GM19238 (cell line): Measurements from ENCODE around the gene LRRC9.
"Not testable (repeated sequence)": the region's sequence is repeated elsewhere in the genome, so short reads cannot be mapped to it uniquely, and the experiment has no call there.

Experiments
- DNase-seq: peaks from one replicate; pipeline ENCODE4 v3.0.0; 2011; ENCODE audit warnings: low spot score; ENCODE audit not compliant: insufficient read length

Gene LRRC9

GRCh38 chr14:59919570-59920377, at the start of gene LRRC9:
LRRC9 (plus strand) TSS chr14:59920144.
- DNase-seq: no peak

- peak; percentile 9 for DNase-seq
Observed at GRCh38 chr14:59870277-59871165, 49.4 kb upstream of the LRRC9 start, which contains the start of gene RTN1. RTN1 (minus strand) TSS chr14:59870776; CDS start chr14:59870630, 146 bp downstream.

- DNase-seq: no peak
Observed at GRCh38 chr14:59871166-59871495, 48.8 kb upstream of the LRRC9 start.

- DNase-seq: no peak
Observed at GRCh38 chr14:59882957-59883356, 37.0 kb upstream of the LRRC9 start.

GRCh38 chr14:59890676-59891075, 29.3 kb upstream of the LRRC9 start:
- DNase-seq: no peak

- no peak for DNase-seq
Observed at GRCh38 chr14:59895721-59896120, 24.2 kb upstream of the LRRC9 start.

GRCh38 chr14:59897757-59898383, 22.1 kb upstream of the LRRC9 start:
- no peak for DNase-seq

GRCh38 chr14:59900556-59900955, 19.4 kb upstream of the LRRC9 start:
- no peak for DNase-seq

- no peak for DNase-seq
Observed at GRCh38 chr14:59904184-59904583, 15.8 kb upstream of the LRRC9 start.

- no peak for DNase-seq
Observed at GRCh38 chr14:59905188-59905587, 14.8 kb upstream of the LRRC9 start.

- DNase-seq: no peak
Observed at GRCh38 chr14:59912443-59912842, 7.5 kb upstream of the LRRC9 start.

- no peak for DNase-seq
Observed at GRCh38 chr14:59913187-59913586, 6.8 kb upstream of the LRRC9 start.

GRCh38 chr14:59918824-59919569, 947 bp upstream of the LRRC9 start:
- DNase-seq: no peak

- no peak for DNase-seq
Observed at GRCh38 chr14:59920378-59920683, 387 bp downstream of the LRRC9 start.

- DNase-seq: no peak
Observed at GRCh38 chr14:59925797-59926196, 5.9 kb downstream of the LRRC9 start.

GRCh38 chr14:59926534-59926933, 6.6 kb downstream of the LRRC9 start:
- DNase-seq: no peak

- no peak for DNase-seq
Observed at GRCh38 chr14:59931237-59931636, 11.3 kb downstream of the LRRC9 start.

GRCh38 chr14:59936145-59936544, 16.2 kb downstream of the LRRC9 start:
- no peak for DNase-seq

GRCh38 chr14:59939828-59940227, 19.9 kb downstream of the LRRC9 start:
- no peak for DNase-seq

GRCh38 chr14:59942296-59942862, 22.4 kb downstream of the LRRC9 start:
- DNase-seq: not testable (repeated sequence)

GRCh38 chr14:59944909-59945308, 25.0 kb downstream of the LRRC9 start:
- DNase-seq: no peak
